Measurements from ENCODE around the gene AFAP1L2. TPM values are rescaled to one million over a fixed set of nuclear protein-coding genes. Genes with fewer than 3 reads are reported as not detected.

AFAP1L2 gene
- total RNA-seq, 1 donor, result 7.3 TPM

DNA sequence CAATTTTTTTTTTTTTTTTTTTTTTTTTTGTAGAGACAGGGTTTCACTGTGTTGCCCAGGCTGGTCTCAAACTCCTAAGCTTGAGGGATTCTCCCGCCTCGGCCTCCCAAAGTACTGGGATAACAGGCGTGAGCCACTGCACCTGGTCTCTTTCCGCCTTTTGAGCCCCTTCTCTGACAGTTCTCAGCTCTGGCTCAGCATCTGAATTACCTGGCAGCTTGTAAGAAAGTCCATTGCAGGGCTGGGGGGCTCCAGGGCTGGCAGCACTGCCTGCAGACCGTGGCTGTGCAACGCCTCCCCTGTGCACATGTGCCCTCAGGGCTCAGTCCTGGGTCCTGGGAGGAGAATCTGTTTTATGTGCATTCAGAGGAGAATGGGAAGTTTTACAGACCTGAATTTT lies 127.6 kb downstream of the AFAP1L2 start:
- TF ChIP-seq, protein P1, sequence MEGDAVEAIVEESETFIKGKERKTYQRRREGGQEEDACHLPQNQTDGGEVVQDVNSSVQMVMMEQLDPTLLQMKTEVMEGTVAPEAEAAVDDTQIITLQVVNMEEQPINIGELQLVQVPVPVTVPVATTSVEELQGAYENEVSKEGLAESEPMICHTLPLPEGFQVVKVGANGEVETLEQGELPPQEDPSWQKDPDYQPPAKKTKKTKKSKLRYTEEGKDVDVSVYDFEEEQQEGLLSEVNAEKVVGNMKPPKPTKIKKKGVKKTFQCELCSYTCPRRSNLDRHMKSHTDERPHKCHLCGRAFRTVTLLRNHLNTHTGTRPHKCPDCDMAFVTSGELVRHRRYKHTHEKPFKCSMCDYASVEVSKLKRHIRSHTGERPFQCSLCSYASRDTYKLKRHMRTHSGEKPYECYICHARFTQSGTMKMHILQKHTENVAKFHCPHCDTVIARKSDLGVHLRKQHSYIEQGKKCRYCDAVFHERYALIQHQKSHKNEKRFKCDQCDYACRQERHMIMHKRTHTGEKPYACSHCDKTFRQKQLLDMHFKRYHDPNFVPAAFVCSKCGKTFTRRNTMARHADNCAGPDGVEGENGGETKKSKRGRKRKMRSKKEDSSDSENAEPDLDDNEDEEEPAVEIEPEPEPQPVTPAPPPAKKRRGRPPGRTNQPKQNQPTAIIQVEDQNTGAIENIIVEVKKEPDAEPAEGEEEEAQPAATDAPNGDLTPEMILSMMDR (IDR thresholded peaks at IDR 0.05; ENCODE audit: insufficient read depth, low read depth, low read length), result no peak
- no peak for DNase-seq (ENCODE audit: low read depth)
- H3K4me3 ChIP-seq (ENCODE audit: low read depth, low read length), result no peak overlapping the region

DNA sequence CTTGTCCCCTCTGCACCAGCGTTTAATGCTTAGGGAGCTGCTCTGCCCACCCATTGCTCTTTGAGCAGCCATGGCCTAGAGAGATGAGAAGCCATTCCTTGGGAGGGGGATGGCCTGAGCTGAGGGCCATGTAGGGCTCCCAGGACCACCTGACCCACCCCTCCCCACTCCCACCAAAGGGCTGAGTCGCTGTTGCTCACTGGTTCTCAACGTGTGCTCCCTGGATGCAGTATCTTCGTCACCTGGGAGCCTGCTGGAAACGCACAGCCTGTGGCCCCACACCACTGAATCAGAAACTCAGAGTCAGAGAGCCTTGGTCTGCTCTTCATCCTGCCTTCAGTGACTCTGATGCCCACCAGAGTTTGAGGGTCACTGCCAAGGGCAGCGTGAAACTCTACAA lies 128.2 kb downstream of the AFAP1L2 start:
- no peak for DNase-seq (ENCODE audit: low read depth)
- H3K4me3 ChIP-seq (ENCODE audit: low read depth, low read length), result no peak overlapping the region
- TF ChIP-seq, protein P1 (IDR thresholded peaks at IDR 0.05; ENCODE audit: insufficient read depth, low read depth, low read length), result no peak

DNA sequence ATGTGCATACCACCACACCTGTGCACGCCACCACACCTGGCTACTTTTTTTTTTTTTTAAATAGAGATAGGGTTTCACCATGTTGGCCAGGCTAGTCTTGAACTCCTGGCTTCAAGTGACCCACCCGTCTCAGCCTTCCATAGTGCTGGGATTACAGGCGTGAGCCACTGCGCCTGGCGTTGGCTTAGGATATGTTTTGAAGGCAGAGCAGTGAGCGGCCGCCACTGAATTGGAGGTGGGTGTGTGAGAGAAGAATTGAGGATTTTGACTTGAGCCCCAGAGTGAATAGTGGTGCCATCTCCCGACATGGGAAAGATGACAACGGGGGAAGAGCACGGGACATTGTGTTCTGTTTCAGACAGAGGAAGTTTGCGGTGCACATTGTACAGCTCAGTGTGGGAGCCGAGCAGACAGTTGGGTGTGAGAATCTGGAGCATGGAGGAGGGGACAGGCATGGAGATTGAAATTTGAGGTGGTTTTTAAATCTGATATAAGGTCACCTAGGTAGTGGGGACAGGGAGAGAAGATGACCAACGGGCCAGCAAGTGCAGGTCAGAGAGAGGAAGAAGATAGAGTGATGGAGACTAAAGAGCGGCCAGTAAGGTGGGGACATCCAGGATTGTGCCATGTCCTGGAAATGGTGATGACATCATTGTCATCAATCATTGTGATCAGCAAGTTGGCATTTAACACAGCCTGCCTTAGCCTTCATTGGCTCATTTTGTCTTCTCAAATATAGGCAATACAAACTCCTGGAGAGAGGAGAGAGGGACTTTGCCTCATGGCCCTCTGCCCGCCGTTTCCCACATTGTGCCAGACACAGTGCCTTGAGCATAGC lies 129.5 kb downstream of the AFAP1L2 start:
- TF ChIP-seq, protein P1 (IDR thresholded peaks at IDR 0.05; ENCODE audit: insufficient read depth, low read depth, low read length), result no peak
- DNase-seq (ENCODE audit: low read depth), result no peak
- no peak overlapping the region for H3K4me3 ChIP-seq (ENCODE audit: low read depth, low read length)

DNA sequence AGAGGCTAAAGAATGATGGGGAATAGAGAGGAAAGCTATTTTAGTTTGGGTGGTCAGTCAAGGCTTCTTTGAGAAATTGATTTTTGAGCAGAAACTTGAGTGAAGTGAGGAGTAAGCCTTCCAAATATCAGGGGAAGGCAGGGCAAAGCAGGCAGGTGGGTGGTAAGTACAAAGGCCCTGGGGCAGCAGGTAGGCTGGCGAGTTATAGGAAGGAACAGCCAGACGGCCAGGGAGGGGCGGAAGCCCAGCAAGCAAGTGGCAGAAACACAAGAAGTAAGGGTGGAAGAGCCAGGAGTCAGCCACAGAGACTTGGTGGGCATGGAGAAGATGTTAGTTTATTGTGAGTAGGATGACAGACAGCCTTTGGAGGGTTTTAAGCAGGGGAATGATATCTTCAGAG lies 130.4 kb downstream of the AFAP1L2 start:
- no peak overlapping the region for H3K4me3 ChIP-seq (ENCODE audit: low read depth, low read length)
- no peak for DNase-seq (ENCODE audit: low read depth)
- TF ChIP-seq, protein P1 (IDR thresholded peaks at IDR 0.05; ENCODE audit: insufficient read depth, low read depth, low read length), result no peak

DNA sequence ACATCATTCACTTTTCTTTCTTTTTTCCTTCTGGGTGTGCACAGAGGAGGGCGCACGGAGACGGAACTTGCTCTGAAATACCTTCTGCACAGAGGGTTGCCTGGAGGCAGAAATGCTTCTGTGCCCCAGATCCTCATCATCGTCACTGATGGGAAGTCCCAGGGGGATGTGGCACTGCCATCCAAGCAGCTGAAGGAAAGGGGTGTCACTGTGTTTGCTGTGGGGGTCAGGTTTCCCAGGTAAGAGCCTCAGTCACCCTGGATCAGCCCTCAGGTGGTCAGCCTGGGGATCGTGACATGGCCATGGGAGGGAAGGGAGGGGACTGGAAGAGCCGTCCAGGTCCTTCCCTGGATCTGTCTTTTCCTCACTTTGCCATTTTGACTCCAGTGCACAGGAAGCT lies 131.6 kb downstream of the AFAP1L2 start:
- DNase-seq (ENCODE audit: low read depth), result no peak
- H3K4me3 ChIP-seq (ENCODE audit: low read depth, low read length), result no peak overlapping the region
- TF ChIP-seq, protein P1 (IDR thresholded peaks at IDR 0.05; ENCODE audit: insufficient read depth, low read depth, low read length), result no peak

DNA sequence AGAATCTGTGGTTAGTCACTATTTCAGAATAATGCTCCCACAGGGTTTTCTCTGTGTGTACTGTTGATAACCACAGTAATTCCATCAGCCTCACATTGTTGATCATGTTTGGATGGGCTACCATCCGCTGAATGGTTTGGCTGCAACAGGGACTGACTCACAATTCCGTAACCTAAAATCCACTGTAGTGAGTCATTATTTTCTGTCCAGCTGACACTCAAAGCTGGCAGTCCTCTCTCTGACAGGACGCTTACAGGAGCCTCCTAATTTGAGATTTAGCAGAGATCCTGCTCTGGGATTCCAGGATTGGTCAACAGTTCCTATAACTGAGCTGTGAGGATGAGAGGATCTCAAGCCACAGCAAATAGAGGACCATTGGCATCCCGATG lies 132.5 kb downstream of the AFAP1L2 start:
- H3K4me3 ChIP-seq (ENCODE audit: low read depth, low read length), result no peak overlapping the region
- TF ChIP-seq, protein P1 (IDR thresholded peaks at IDR 0.05; ENCODE audit: insufficient read depth, low read depth, low read length), result no peak
- DNase-seq (ENCODE audit: low read depth), result peak; percentile 92
